Measurements from ENCODE around the gene LMOD1. TPM values are rescaled to one million over a fixed set of nuclear protein-coding genes. Genes with fewer than 3 reads are reported as not detected.

Gene LMOD1
- total and polyA plus RNA-seq, 2 of the 8 experiments (the other 6 are each of a cell fraction or from before 2014, with no cell fraction given) = 0.77 to 1.4 TPM

DNA sequence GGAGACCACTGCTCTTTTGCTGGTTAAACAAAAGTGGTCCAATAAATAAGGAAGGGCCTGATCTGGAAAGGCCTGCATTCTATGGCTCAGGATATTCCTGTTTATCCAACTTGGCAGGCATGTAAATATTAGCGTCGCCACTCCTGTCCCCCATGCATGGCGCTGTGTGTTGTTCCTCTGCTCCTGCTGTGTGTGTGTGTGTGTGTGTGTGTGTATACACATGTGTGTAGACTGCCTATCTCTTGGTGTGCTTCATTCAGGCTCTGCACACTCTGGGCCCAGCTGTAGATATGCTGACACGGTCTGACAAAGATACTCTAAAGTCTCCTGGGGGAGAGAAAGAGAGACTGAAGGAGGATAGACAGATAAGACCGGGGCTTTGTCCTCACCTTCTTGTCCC, 6.8 kb downstream of the LMOD1 start (continued):
- TF ChIP-seq CHD7 (IDR thresholded peaks at IDR 0.05; ENCODE audit: insufficient replicate concordance, low read length) = no peak
- TF ChIP-seq BACH1 (IDR thresholded peaks at IDR 0.05; ENCODE audit: low read length) = no peak
